ENCODE measurements around the gene C16orf46.

DNA sequence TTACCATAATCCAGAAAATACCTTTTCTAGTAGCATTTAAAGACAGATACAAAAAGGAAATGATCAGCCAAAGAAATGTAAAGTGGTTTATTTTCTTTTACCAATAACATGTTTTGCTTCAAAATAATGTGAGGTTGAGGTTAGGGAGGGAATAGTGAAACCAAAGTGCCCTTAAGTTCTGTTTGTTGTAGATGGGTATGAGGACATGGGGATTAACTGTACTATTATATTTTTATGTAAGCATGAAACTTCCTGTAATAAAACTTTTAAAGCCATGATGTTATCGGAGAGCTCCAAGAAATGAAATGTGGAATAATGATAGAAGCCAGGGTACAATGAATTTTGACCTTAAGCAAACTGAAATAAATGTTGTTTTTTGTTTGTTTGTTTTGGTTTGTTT is 9.9 kb downstream of the C16orf46 start:
- TF ChIP-seq, protein P1, sequence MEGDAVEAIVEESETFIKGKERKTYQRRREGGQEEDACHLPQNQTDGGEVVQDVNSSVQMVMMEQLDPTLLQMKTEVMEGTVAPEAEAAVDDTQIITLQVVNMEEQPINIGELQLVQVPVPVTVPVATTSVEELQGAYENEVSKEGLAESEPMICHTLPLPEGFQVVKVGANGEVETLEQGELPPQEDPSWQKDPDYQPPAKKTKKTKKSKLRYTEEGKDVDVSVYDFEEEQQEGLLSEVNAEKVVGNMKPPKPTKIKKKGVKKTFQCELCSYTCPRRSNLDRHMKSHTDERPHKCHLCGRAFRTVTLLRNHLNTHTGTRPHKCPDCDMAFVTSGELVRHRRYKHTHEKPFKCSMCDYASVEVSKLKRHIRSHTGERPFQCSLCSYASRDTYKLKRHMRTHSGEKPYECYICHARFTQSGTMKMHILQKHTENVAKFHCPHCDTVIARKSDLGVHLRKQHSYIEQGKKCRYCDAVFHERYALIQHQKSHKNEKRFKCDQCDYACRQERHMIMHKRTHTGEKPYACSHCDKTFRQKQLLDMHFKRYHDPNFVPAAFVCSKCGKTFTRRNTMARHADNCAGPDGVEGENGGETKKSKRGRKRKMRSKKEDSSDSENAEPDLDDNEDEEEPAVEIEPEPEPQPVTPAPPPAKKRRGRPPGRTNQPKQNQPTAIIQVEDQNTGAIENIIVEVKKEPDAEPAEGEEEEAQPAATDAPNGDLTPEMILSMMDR (IDR thresholded peaks at IDR 0.05), result no peak
- TF ChIP-seq POLR2A (IDR thresholded peaks at IDR 0.05) (no peak), EP300 (IDR thresholded peaks at IDR 0.05) (no peak)

Data from upper lobe of left lung (tissue), 4 donors.